Testis (tissue), 3 donors: ENCODE data around the gene MAD2L2. TPM values are rescaled to one million over a fixed set of nuclear protein-coding genes. Genes with fewer than 3 reads are reported as not detected.

Experiments
- DNase-seq: peaks from one replicate; pipeline ENCODE4 v3.0.0-alpha.2; 2019
- H3K27ac ChIP-seq, 2 donors: fragments of 200-600 bp; sonication (generic); one replicate each; pipeline ENCODE4 v1.5.1; 2019
- H3K27me3 ChIP-seq: fragments of 200-600 bp; sonication (generic); one replicate; pipeline ENCODE4 v1.5.1; 2019
- H3K36me3 ChIP-seq: fragments of 200-600 bp; sonication (generic); one replicate; pipeline ENCODE4 v1.5.1; 2017; ENCODE audit warnings: low read depth; ENCODE audit errors: missing control alignments
- H3K4me1 ChIP-seq: fragments of 200-600 bp; sonication (generic); one replicate; pipeline ENCODE4 v1.5.1; 2019
- H3K4me3 ChIP-seq, 2 donors: fragments of 200-600 bp; sonication (generic); one replicate each; pipeline ENCODE4 v1.5.1; 2017 to 2019
- H3K9me3 ChIP-seq: fragments of 200-600 bp; sonication (generic); one replicate; pipeline ENCODE4 v1.5.1; 2017
- POLR2A ChIP-seq: fragments of 450-650 bp; IDR thresholded peaks from one replicate; pipeline ENCODE4 v1.6.1; 2017; ENCODE audit warnings: antibody characterized with exemption, mild to moderate bottlenecking, moderate library complexity
- WGBS, 2 donors: methylation state at CpG; one replicate each; pipeline ENCODE4 v1.1.5; 2018; 5-methylcytosine and 5-hydroxymethylcytosine counted together
- intact Hi-C: fragments of 100-400 bp; cut with DNase I; formaldehyde crosslinking; loops from one replicate; pipeline ENCODE4 v1.15.1; 2023; ENCODE audit warnings: low total_unique reads
- polyA plus RNA-seq: library from polyadenylated mRNA; stranded (reverse); fragments of 350-450 nt; fragmentation: Illumina TruSeq; extraction: RNeasy Lipid Tissue Mini Kit (QIAGEN cat#74804); gene quantifications from one replicate; pipeline ENCODE4 v1.2.3, GENCODE V29; 2014; ENCODE audit warnings: low read depth, low replicate concordance; ENCODE audit not compliant: insufficient read depth
- total RNA-seq, 2 donors: library from RNA; depleted of rRNA; stranded (reverse); fragments of >200 nt; gene quantifications; one replicate each; pipeline ENCODE4 v1.2.3, GENCODE V29; 2016
- TF ChIP-seq, protein P1 (sequence below), 3 experiments: fragments of 450-650 bp in 2 of 3; fragments of 200-600 bp in 1 of 3; sonication (generic) in 1 of 3; IDR thresholded peaks; one replicate each; pipeline ENCODE4 v1.5.1; 2016 to 2019; ENCODE audit warnings: antibody characterized with exemption in 3 of 3, mild to moderate bottlenecking in 2 of 3, moderate library complexity in 1 of 3

The MAD2L2 gene
- total and polyA plus RNA-seq, 3 donors from 2014 or later = 77.0 to 116 (median 115) TPM

DNA sequence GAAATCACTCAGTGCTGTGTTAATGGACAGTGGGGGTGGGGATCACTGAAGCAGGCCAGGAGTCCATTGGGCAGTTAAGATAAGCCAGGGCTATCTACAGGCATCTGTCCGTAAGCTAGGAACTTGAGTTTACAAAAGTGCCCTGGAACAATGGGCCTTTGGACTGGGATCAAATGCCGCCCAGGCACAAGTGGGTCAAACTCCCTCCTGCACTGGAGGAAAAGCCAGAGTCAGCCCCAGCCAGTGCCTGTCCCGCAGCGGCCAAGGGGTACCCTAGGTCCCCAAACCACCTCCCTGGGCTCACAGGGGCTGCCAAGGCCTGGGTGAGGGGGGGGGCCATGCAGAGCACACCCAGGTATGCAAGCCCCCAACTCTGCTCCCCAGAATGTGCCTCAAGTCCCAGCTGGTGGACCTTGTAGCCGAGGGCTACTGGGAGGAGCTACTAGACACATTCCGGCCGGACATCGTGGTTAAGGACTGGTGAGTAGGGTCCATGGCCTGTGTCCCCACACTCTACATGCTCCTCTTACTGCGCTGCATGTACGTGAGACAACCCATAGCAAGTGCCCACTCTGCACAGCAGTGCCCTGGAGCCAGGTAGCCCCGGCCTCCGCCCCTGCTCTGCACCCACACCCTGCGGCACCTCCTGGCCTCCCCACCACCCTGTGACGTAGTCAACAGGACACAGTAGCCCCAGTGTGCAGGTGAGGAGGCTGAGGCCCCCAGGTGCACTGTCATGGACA, 9.2 kb downstream of the MAD2L2 start:
- intact Hi-C loops = no loop called here
- no peaks in the 10 kb centered on the region for H3K9me3 ChIP-seq
- H3K27ac ChIP-seq = no peak overlapping the region
- 90 to 96% methylated on average over 9 to 14 of the region's 14 CpGs for WGBS, 2 donors
- DNase-seq = no peak
- H3K4me3 ChIP-seq = no peak overlapping the region
- H3K36me3 ChIP-seq = no peaks in the 10 kb centered on the region
- H3K4me1 ChIP-seq = no peaks in the 10 kb centered on the region
- TF ChIP-seq, protein P1, sequence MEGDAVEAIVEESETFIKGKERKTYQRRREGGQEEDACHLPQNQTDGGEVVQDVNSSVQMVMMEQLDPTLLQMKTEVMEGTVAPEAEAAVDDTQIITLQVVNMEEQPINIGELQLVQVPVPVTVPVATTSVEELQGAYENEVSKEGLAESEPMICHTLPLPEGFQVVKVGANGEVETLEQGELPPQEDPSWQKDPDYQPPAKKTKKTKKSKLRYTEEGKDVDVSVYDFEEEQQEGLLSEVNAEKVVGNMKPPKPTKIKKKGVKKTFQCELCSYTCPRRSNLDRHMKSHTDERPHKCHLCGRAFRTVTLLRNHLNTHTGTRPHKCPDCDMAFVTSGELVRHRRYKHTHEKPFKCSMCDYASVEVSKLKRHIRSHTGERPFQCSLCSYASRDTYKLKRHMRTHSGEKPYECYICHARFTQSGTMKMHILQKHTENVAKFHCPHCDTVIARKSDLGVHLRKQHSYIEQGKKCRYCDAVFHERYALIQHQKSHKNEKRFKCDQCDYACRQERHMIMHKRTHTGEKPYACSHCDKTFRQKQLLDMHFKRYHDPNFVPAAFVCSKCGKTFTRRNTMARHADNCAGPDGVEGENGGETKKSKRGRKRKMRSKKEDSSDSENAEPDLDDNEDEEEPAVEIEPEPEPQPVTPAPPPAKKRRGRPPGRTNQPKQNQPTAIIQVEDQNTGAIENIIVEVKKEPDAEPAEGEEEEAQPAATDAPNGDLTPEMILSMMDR (IDR thresholded peaks at IDR 0.05) = no peak
- TF ChIP-seq POLR2A = no peak
- no peaks in the 10 kb centered on the region for H3K27me3 ChIP-seq

DNA sequence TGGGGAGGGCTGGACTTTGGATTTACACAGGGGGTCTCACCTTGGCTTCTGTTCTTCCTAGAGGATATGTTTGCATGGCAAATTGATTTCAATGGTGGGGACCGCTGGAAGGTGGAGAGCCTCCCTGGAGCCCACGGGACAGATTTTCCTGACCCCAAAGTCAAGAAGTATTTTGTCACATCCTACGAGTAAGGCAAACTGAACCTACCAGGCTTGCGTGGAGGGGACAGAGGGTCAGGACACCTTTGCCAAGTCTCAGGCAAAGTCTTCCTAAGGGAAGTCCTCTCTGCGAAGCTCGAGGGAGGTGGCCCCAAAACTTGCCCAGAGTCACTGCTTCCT, 9.8 kb downstream of the MAD2L2 start:
- no peaks in the 10 kb centered on the region for H3K4me1 ChIP-seq
- no peaks in the 10 kb centered on the region for H3K9me3 ChIP-seq
- TF ChIP-seq POLR2A = no peak
- no peak overlapping the region for H3K27ac ChIP-seq
- intact Hi-C loops = no loop called here
- no peaks in the 10 kb centered on the region for H3K27me3 ChIP-seq
- H3K36me3 ChIP-seq = no peaks in the 10 kb centered on the region
- H3K4me3 ChIP-seq = no peak overlapping the region
- WGBS, 2 donors = 91 to 94% methylated on average over 6 of the region's 6 CpGs
- no peak for DNase-seq

DNA sequence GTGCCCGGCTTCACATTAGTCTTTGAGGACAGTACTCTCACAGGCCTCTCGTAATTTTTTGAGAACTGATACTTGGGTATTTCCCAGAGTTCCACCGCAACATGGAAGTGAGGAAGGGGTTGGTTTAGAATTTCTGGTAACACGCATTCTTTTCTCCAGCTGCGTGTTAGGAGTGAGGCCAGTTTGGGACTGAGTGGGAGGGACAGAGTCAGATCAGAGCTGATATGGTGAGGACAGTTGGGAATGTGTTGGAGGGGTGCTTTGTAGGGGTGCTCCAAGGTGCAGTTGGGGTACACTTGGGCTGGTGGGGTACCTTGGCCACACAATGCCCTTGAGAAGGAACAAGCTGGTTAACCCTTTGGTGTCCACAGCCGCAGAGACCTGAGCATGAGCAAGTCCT, 10.2 kb downstream of the MAD2L2 start:
- no peaks in the 10 kb centered on the region for H3K9me3 ChIP-seq
- no peaks in the 10 kb centered on the region for H3K36me3 ChIP-seq
- no peak for TF ChIP-seq POLR2A
- TF ChIP-seq, protein P1 (IDR thresholded peaks at IDR 0.05) = no peak

DNA sequence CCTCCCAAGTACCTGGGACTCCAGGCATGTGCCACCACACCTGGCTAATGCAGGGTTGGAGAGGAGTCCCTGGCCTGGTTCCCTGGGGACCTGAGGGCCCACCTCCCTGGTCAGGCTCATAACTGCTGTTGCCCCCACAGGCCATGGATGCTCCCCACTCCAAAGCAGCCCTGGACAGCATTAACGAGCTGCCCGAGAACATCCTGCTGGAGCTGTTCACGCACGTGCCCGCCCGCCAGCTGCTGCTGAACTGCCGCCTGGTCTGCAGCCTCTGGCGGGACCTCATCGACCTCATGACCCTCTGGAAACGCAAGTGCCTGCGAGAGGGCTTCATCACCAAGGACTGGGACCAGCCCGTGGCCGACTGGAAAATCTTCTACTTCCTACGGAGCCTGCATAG, 12.4 kb downstream of the MAD2L2 start:
- WGBS, 2 donors = 87 to 100% methylated on average over 1 to 14 of the region's 14 CpGs
- H3K27me3 ChIP-seq = no peaks in the 10 kb centered on the region
- no peaks in the 10 kb centered on the region for H3K36me3 ChIP-seq
- intact Hi-C loops = no loop called here
- TF ChIP-seq, protein P1 (IDR thresholded peaks at IDR 0.05) = no peak
- no peak for TF ChIP-seq POLR2A
- no peaks in the 10 kb centered on the region for H3K4me1 ChIP-seq
- no peak overlapping the region for H3K27ac ChIP-seq
- H3K4me3 ChIP-seq = no peak overlapping the region
- DNase-seq = no peak
- H3K9me3 ChIP-seq = no peaks in the 10 kb centered on the region

More for the DNA sequence above, 10.2 kb downstream of the MAD2L2 start:
- no peak for DNase-seq
- no peak overlapping the region for H3K27ac ChIP-seq
- H3K27me3 ChIP-seq = no peaks in the 10 kb centered on the region
- no peaks in the 10 kb centered on the region for H3K4me1 ChIP-seq
- intact Hi-C loops = no loop called here
- WGBS, 2 donors = 69 to 70% methylated on average over 6 of the region's 6 CpGs
- no peak overlapping the region for H3K4me3 ChIP-seq

DNA sequence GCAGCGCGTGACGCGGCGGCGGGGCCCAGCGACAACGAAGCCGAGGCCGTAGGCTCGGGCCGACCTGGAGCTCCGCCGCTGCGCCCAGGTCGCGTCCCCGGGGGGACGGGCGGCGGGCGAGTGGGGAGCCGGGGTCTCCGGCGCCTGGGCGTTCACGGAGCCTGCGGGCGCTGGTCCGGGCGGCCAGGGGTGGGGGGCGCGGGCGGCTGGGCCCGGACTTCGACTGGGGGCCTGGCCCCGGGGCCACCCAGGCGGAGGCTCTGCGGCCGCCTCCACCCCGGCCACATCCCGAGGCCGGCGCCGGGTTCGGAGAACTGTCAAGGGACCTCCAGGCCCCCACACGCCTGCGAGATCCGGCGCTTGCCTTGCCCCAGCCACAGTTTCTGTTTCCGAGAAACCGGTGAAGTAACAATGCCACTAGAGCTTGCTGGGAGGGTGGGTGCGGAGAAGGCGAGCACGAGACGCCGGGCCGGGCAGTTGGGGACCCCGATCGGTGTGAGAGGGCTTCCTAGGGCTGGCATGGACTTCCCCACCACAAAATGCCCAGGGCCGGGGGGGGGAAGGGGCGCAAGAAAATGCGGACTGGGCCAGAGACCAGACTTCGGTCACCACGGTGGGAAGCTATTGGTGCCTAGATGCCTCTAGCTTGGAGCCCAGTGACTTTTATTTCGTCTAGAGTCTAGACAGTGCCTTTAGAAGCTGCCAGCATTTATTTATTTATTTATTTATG, 16.4 kb downstream of the MAD2L2 start:
- no peaks in the 10 kb centered on the region for H3K9me3 ChIP-seq
- peak overlapping the region; percentile 42 to 85 for H3K27ac ChIP-seq
- TF ChIP-seq, protein P1 (IDR thresholded peaks at IDR 0.05) = no peak
- no peak for TF ChIP-seq POLR2A
- H3K36me3 ChIP-seq = no peaks in the 10 kb centered on the region
- peak; percentile 26 for DNase-seq
- no peaks in the 10 kb centered on the region for H3K4me1 ChIP-seq
- intact Hi-C loops = loop anchor here (5.0 kb wide), 1 partner anchor 53 kb away; no protein-coding TSS in a partner anchor
- WGBS, 2 donors = 1% methylated on average over 13 to 41 of the region's 66 CpGs
- no peaks in the 10 kb centered on the region for H3K27me3 ChIP-seq
- peak overlapping the region; percentile 61 to 70 for H3K4me3 ChIP-seq
